SK-N-SH (cell line): ENCODE measurements around the gene C16orf78.

ENCODE experiments used
- CTCF ChIP-seq: fragments of 200-600 bp; sonication (generic); IDR thresholded peaks from 2 replicates; pipeline ENCODE4 v1.6.1; 2017; ENCODE audit warnings: antibody characterized with exemption, mild to moderate bottlenecking, moderate library complexity
- GABPA ChIP-seq: IDR thresholded peaks from 2 replicates; pipeline ENCODE4 v1.4.0; 2012; ENCODE audit warnings: low read depth, mild to moderate bottlenecking
- SIN3A ChIP-seq: IDR thresholded peaks from 2 replicates; pipeline ENCODE4 v1.6.1; 2012; ENCODE audit warnings: low read depth, mild to moderate bottlenecking, low read length, moderate library complexity, borderline replicate concordance

- TF ChIP-seq CTCF (no peak), SIN3A (no peak), GABPA (no peak)
Observed at GRCh38 chr16:49333259-49333597, 40.4 kb upstream of the C16orf78 start.
